Adipocyte (in vitro differentiated cells): ENCODE measurements around the gene TMEM245.
A peak's percentile ranks its signal among the peaks of the same experiment; 100 is the strongest.

Experiments
- DNase-seq: peaks from one replicate; pipeline ENCODE4 v3.0.0-alpha.2; 2015; ENCODE audit warnings: low read depth
- H3K27me3 ChIP-seq: replicated peaks from 2 replicates; pipeline ENCODE4 v1.7.0; 2013; ENCODE audit warnings: mild to moderate bottlenecking, low read length, moderate library complexity; ENCODE audit not compliant: control insufficient read depth, insufficient read depth
- H3K36me3 ChIP-seq: 2 replicates; pipeline ENCODE4 v1.7.0; 2013; ENCODE audit warnings: low read length, mild to moderate bottlenecking, moderate library complexity; ENCODE audit not compliant: control insufficient read depth, insufficient read depth, severe bottlenecking
- H3K4me1 ChIP-seq: 2 replicates; pipeline ENCODE4 v1.7.0; 2013; ENCODE audit warnings: mild to moderate bottlenecking, low read length, moderate library complexity; ENCODE audit not compliant: control insufficient read depth, insufficient read depth
- H3K4me3 ChIP-seq: 2 replicates; pipeline ENCODE4 v1.7.0; 2013; ENCODE audit warnings: mild to moderate bottlenecking, low read length, moderate library complexity
- H3K9ac ChIP-seq: 2 replicates; pipeline ENCODE4 v1.7.0; 2013; ENCODE audit warnings: mild to moderate bottlenecking, low read length, moderate library complexity
- H3K9me3 ChIP-seq: 2 replicates; pipeline ENCODE4 v1.7.0; 2013; ENCODE audit warnings: mild to moderate bottlenecking, low read length, moderate library complexity; ENCODE audit not compliant: control insufficient read depth

TMEM245 gene

DNA sequence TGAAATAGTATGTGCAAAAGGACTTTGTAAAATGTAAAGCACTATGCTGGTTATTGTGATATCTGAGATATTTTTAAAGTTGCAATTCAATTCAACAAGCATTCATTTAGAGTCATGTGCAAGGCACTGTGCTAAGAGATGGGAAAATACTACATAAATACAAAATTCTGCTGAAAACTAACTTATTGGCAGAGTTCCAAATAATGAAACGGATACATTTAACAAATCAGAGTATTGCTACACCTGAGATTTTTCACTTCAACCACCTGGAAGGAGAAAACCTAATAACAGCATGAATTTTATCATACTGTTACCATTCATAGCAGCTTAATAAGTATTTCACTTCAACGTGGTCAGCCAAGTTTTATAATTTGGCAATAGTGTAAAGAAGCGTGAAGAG, 100.3 kb downstream of the TMEM245 start:
- H3K27me3 ChIP-seq = no peaks in the 10 kb centered on the region
- peaks cover 8% of the 10 kb centered on the region for H3K4me1 ChIP-seq
- H3K9me3 ChIP-seq = no peaks in the 10 kb centered on the region
- no peak overlapping the region for H3K9ac ChIP-seq
- H3K36me3 ChIP-seq = peaks cover 27% of the 10 kb centered on the region
- DNase-seq = no peak
- no peak overlapping the region for H3K4me3 ChIP-seq

DNA sequence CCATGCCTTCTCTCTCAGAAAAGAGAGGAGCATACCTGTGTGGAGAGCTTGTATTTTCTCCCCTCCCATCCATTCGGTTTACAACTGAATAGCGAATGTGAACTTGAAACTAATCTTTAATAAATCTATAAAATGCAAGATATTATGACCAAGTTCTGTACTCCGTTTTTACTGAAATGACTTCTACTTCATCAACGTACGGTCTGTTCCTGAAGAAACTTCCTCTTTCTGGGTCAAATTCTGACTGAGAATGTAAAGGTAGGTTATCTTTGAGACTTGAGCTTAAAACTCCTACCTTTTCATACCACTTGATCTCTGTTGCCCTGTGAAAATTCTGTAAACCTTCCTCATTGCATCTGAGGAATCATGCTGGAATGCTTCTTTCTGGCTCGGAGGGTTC, 102.3 kb downstream of the TMEM245 start:
- DNase-seq = no peak
- Histone ChIP-seq H3K4me3 (no peak overlapping the region), H3K4me1 (peaks cover 14% of the 10 kb centered on the region), H3K27me3 (no peaks in the 10 kb centered on the region), H3K36me3 (peaks cover 20% of the 10 kb centered on the region), H3K9ac (no peak overlapping the region), H3K9me3 (no peaks in the 10 kb centered on the region)

DNA sequence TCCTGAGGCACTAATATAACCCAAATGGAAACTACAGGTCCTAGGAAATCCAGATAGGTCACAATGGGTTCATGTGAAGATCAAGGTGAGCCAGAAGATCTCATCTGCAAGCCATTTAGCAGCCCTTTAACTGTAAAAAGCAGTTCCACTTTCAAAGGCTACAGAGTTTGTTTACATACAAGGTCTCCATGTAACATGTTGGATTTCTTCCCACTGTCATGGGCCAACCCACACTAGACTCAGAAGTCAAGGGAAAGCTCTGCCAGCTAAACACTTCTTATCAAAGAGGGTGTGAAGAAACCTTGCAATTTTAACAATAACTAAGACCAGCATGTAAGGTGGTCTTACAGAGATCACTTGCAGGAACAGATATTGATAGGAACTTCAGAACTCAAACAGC, 102.7 kb downstream of the TMEM245 start:
- Histone ChIP-seq H3K9me3 (no peaks in the 10 kb centered on the region), H3K27me3 (no peaks in the 10 kb centered on the region), H3K4me3 (no peak overlapping the region), H3K36me3 (peaks cover 20% of the 10 kb centered on the region), H3K4me1 (peaks cover 18% of the 10 kb centered on the region), H3K9ac (no peak overlapping the region)
- no peak for DNase-seq

DNA sequence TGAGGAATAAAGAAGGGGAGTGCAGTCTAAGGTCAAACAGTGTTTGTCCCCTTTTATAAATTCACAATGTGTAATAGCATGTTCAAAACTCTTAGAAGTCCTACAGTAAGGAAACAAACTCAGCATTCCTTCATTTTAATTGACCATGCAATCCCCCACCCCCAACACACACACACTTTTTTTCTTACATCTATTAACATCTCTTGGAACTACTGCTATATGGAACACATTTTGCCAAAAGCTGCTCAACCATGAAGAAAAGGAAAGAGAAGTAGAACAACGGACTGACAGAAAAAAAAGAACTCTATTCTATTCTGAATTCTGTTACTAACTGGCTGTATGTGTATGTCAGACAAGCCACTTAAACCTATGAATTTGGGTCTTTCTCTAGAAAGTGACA, 103.6 kb downstream of the TMEM245 start:
- H3K4me1 ChIP-seq = peaks cover 28% of the 10 kb centered on the region
- DNase-seq = peak; percentile 16
- H3K9ac ChIP-seq = no peak overlapping the region
- no peaks in the 10 kb centered on the region for H3K27me3 ChIP-seq
- H3K4me3 ChIP-seq = no peak overlapping the region
- H3K36me3 ChIP-seq = peaks cover 20% of the 10 kb centered on the region
- H3K9me3 ChIP-seq = no peaks in the 10 kb centered on the region

DNA sequence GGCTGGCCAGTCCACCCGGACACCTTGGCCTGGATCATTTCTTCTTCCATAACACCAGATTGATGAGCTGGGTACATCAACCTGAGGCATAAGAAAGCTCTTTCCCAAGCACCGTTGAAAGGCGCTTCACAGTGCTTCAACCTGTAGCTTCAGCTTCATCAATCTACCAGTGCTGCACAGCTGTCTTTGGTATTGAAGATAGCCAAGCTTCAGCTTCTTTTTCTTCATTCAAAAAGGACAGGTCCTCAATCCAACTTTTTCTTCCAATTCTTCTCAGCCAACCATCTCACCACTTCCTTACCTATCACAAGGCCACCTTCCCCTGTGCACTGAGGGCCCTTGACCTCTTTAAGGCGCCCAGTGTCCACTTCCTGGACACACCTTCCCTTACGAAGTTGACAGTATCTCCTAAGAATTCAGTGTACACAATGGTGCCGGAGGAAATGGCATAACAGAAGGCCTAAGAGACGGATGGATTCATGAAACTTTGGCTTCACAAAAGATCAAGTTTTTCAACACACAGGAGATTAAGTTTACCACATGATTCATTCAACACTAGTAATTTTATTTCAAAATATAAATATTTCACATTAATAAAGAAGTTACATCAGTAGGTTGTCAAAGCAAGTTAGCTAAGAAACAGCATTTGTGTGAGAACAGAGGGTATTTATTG, 105.0 kb downstream of the TMEM245 start:
- Histone ChIP-seq H3K9me3 (no peaks in the 10 kb centered on the region), H3K4me1 (peaks cover 39% of the 10 kb centered on the region), H3K9ac (no peak overlapping the region), H3K4me3 (peak overlapping the region; percentile 77), H3K27me3 (no peaks in the 10 kb centered on the region), H3K36me3 (peaks cover 13% of the 10 kb centered on the region)
- no peak for DNase-seq

DNA sequence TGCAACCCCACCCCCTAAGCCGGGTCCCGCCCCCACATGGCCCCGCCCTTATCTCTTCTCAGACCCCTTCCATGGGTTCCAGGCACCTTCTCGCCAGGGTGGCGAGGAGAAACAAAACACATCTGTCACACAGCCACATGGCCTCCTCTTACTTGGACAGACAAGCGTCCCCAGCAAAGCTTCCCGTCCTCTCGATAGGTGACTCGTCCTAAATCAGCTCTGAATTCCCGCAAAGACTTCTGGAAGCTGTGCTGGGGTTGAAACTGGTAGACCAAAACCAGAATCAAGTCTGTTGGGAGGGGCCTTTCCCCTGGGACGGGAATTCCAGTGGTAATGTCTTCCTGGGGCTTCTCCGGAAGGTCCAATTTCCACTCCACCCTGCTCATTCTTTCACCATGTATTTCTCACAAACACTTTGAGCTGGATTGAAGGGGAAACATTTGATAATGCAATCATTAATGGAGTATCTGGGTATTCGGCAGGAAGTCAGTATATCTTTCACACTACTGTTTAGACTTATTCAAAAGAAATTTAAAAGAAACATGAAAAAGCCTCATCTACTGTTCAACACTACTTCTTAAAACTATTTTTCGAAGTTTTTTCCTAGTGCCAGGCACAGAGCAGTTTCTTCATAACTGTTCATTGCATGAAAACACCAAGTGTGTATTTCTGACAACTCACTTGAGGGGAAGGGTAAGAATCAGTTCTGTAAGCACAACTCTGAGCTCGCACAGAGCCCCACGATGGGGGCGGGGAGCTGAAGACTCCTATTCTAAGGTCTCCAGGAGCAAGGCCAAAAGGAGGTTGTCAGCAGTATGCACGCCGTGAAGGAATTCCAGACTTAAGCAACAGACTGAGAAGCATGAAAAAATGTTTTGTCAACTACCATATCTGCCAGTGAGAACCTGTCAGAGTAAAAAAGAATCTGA, 105.8 kb downstream of the TMEM245 start:
- H3K4me1 ChIP-seq = peaks cover 39% of the 10 kb centered on the region
- no peaks in the 10 kb centered on the region for H3K27me3 ChIP-seq
- H3K36me3 ChIP-seq = peaks cover 6% of the 10 kb centered on the region
- H3K4me3 ChIP-seq = peak overlapping the region; percentile 77
- DNase-seq = peak; percentile 79
- H3K9ac ChIP-seq = peak overlapping the region; percentile 73
- H3K9me3 ChIP-seq = no peaks in the 10 kb centered on the region

DNA sequence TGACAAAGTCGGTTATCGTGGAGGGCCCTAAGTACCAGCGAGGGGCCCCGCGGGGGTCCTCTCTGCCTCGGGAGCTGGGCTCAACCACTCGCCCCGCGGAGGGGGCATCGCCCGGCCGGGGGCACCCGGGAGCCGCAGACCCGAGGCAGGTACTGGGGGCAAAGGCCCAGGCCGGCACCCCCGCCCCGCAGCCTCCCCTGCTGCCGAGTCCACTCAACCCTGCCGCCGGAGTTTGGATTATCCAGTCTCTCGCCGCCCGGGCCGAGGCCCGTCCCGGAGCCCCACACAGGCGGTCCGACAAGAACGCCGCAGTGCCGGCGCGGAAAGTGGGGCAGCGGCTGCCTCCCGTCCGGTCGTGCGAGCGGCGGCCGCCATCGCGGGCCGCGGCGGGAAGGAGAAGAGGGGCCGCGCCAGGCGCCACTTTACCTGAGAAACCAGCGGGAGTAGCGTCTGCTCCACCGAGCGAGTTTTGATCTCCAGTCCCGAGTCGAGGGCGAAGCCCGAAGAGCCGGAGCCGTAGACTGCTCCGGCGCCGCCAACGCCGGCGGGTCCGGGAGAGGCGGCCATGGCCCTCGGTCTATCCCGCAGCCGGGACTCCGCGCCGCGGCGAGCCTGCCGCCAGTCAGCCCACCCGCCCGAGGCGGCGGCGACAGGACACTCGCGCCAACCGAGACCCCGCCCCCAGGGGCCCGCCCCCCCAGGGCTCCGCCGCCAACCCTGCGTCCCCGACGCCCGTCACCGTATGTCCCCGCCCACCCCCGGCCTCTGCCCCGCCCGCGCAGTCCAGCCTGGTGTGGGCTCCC, 106.7 kb downstream of the TMEM245 start, which contains the start of gene CTNNAL1:
TSS of gene CTNNAL1 (minus strand) at position 624 of the 803 bp plus-strand sequence. CDS start at position 567, 57 bp downstream.
- Histone ChIP-seq H3K9ac (peak within 1 kb of the TSS; percentile 91), H3K27me3 (no peaks in the 10 kb centered on the region), H3K4me1 (peaks cover 39% of the 10 kb centered on the region), H3K36me3 (peaks cover 6% of the 10 kb centered on the region), H3K4me3 (peak within 1 kb of the TSS; percentile 91), H3K9me3 (no peaks in the 10 kb centered on the region)
- DNase-seq = peak; percentile 95

DNA sequence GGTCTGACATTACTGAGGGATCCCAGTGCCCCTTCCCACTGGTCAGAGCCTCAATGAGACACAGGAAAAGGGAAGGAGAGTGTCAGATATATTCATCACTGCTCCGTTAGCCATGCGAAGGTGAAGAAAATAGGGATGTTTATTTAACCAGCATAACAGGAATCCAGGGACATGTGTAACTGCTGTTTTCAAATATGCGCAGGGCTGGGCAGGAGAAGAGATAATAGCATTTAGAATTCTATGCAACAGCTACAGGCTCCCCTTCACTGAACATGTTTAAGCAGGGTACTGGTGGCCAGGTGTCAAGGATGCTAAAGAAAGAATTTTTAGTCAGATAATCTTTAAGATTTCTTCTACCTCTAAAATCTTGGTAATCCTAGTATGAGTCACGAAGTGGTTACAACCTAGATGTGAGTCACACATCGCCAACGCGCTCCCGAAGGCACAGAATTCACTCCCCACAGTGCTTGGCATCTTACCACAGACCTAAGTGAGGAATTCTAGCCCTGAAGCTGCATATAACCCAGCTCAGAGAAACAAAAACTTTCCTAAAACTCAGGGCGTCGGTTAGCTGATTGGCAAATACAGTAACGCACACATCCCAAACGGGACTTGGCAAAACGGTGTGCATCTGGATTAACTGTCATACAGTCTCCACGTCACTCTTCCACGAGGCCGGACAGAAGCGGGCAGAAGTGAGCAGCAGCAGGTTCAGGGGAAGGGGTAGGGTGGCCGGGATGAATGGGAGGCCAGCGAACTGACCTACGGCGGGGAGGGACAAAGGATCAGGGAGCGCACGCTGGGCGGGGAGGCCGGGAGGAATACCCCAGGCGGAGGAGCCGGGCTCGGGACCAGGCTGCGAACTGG, 107.5 kb downstream of the TMEM245 start:
- Histone ChIP-seq H3K27me3 (no peaks in the 10 kb centered on the region), H3K9me3 (no peaks in the 10 kb centered on the region), H3K36me3 (peaks cover under 1% of the 10 kb centered on the region), H3K9ac (peak overlapping the region; percentile 91), H3K4me1 (peaks cover 39% of the 10 kb centered on the region), H3K4me3 (peak overlapping the region; percentile 91)
- peak; percentile 96 for DNase-seq

DNA sequence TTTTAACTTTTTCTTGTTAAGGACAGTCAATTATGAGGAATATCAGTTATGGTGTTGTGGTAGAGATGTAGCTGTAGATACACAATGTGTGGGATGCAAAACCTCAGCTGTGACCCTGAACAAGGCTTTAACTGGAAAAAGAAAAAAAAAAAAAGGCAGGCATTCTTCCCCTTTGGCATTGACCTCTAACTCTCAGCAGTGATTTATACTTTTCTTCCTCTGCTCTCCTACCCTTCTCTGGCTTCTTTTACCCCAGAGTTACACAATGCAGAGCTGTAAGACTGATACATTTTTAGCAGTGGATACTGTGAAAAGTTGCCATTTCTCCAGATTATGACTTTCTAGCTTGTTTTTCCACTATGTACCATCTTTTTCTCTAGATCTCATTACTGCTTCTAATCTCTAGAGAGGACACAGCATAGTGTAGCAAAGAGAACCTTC, 108.5 kb downstream of the TMEM245 start:
- Histone ChIP-seq H3K4me1 (peaks cover 39% of the 10 kb centered on the region), H3K9ac (peak overlapping the region; percentile 91), H3K4me3 (peak overlapping the region; percentile 91), H3K9me3 (no peaks in the 10 kb centered on the region), H3K27me3 (no peaks in the 10 kb centered on the region), H3K36me3 (no peaks in the 10 kb centered on the region)
- peak; percentile 53 for DNase-seq

DNA sequence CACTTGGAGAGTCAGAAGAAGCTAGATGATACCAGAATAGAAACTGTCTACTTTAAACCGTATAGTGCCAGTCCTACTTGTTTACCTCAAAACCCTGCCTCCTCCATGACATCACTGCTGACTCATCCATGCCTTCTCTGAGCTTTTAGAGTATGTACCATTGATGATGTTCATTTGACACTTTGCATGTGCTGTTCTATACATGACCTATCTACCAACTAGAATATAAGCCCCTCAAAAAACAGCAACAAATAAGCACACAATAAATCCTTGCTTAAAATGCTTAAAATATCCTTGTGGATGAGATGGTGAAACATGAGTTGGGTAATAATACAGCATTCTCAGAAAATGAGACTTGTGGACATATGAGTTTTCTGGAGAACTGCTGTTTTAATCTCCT, 109.0 kb downstream of the TMEM245 start:
- Histone ChIP-seq H3K9ac (peak overlapping the region; percentile 91), H3K4me1 (peaks cover 39% of the 10 kb centered on the region), H3K27me3 (no peaks in the 10 kb centered on the region), H3K9me3 (no peaks in the 10 kb centered on the region), H3K36me3 (no peaks in the 10 kb centered on the region), H3K4me3 (peak overlapping the region; percentile 91)
- peak; percentile 83 for DNase-seq
